Measurements from ENCODE around the gene SV2A.

SV2A gene

DNA sequence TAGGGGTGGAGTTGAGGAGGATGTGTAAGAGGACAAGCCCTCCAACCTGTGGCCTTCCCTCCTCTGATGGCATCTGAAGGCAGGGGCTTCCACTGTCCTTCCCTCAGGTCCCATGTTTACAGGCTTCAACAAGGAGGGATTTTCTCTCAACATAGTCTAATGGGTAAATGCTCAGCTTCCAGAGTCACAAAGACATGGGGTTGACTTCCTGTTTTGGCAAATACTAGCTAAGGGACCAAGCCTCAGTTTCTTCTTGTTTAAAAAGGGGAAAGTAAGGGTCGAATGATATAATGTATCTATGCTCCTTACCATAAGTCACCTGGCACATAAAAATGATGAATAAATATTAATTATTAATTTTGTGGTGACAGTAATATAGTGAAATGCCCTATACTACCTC, 3.1 kb downstream of the SV2A start:
- in situ Hi-C loops (cut with MboI; ENCODE audit: low pct_unique_long_range_greater_than_20kb, low sequenced_read_pairs, unreplicated experiment), result no loop called here
- TF ChIP-seq, protein P1, sequence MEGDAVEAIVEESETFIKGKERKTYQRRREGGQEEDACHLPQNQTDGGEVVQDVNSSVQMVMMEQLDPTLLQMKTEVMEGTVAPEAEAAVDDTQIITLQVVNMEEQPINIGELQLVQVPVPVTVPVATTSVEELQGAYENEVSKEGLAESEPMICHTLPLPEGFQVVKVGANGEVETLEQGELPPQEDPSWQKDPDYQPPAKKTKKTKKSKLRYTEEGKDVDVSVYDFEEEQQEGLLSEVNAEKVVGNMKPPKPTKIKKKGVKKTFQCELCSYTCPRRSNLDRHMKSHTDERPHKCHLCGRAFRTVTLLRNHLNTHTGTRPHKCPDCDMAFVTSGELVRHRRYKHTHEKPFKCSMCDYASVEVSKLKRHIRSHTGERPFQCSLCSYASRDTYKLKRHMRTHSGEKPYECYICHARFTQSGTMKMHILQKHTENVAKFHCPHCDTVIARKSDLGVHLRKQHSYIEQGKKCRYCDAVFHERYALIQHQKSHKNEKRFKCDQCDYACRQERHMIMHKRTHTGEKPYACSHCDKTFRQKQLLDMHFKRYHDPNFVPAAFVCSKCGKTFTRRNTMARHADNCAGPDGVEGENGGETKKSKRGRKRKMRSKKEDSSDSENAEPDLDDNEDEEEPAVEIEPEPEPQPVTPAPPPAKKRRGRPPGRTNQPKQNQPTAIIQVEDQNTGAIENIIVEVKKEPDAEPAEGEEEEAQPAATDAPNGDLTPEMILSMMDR (IDR thresholded peaks at IDR 0.05; ENCODE audit: extremely low read depth, insufficient read depth, missing control alignments), result no peak
- no peak for DNase-seq (ENCODE audit: low spot score)

DNA sequence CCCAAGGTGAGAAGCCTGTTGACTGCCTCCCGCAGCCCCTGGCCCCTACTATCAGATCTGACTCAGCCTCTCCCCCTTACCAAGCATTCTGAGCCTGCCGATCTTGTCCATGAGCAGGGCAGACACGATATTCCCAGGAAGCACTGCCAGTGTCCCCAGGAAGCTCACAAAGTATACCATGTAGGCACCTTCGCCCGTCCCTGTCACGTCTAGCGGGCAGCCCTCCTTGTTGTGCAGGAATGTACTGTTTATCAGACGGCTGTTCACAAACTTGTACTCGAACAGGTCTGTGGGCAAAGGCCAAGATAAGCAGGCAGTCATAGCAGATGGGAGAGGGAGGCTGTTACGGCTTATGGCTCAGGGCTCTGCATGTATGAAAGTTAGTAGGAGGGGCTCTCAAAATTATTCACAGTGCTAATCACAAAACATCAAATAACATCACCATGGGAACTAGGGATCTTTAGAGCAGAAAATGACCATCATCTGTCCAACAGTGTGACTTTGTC, 11.0 kb downstream of the SV2A start:
- TF ChIP-seq, protein P1 (IDR thresholded peaks at IDR 0.05; ENCODE audit: extremely low read depth, insufficient read depth, missing control alignments), result no peak
- in situ Hi-C loops (cut with MboI; ENCODE audit: low pct_unique_long_range_greater_than_20kb, low sequenced_read_pairs, unreplicated experiment), result no loop called here
- DNase-seq (ENCODE audit: low spot score), result no peak

DNA sequence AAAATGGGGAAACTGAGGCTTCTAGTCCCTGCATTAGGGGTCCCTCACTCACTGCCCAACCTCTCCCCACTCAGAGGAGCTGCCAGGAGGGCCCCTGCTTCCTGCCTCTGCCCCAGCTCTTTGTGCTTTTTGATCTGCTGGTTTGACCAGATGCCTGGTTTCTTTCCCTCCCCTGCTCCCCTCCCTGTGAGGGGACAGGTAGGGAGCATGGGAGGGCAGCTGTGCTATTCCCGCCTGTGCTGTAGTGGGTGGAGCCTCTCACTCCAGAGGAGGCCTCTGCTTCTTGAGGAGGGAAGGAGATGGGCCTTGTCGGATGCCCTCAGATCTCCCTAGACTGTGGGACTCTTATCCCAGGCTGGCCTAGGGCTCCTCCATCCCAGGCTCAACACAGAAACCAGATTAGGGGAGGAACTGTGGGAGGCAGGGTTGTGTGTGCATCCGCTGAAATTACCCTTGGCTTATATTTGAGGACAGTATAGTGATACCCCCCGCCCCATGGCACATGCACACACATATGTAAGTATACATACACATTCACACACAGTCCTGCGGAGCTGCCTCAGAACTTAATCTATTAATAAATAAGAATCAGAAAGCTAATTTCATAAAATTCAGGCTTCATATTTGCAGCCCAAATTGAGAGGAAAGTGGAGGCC, 13.7 kb downstream of the SV2A start:
- TF ChIP-seq, protein P1 (IDR thresholded peaks at IDR 0.05; ENCODE audit: extremely low read depth, insufficient read depth, missing control alignments), result no peak
- no peak for DNase-seq (ENCODE audit: low spot score)
- in situ Hi-C loops (cut with MboI; ENCODE audit: low pct_unique_long_range_greater_than_20kb, low sequenced_read_pairs, unreplicated experiment), result no loop called here

DNA sequence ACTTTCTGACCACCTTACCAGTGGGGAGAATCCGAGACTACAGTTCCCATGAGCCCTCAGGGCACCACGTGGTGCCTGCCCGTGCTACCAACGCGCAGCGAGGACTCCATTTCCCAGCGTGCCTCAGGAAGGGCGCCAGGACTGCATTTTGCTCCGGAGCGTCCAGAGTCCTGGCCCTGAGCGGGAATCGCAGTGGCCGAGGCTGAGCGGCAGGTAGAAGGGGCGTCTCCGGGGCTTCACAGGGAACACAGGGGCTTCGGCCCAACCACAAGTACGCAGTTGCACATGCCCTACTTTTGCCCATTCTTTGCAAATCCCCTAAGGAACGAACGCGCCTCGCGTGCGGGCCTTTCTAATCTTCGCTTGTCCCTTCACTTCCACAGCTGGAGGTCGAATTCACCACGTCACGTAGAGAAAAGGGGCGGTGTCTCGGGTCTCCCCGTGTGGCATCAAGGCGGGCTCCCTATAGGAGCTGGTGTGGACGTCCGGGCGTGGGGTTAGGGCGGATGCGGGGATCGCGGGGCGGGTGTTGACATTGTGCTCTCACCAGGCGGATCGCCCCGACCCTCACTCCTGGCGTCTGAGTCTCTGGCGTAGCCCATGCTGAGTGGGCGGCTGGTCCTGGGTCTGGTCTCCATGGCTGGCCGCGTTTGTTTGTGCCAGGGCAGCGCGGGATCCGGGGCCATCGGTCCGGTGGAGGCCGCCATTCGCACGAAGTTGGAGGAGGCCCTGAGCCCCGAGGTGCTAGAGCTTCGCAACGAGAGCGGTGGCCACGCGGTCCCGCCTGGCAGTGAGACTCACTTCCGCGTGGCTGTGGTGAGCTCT, 18.0 kb downstream of the SV2A start, which contains the start of gene BOLA1:
Gene BOLA1 (plus strand): TSS at position 109 of the 825 bp plus-strand sequence. CDS start 492 bp downstream, at position 601.
- TF ChIP-seq, protein P1 (IDR thresholded peaks at IDR 0.05; ENCODE audit: extremely low read depth, insufficient read depth, missing control alignments), result no peak
- DNase-seq (ENCODE audit: low spot score), result peak; percentile 96
- in situ Hi-C loops (cut with MboI; ENCODE audit: low pct_unique_long_range_greater_than_20kb, low sequenced_read_pairs, unreplicated experiment), result no loop called here

DNA sequence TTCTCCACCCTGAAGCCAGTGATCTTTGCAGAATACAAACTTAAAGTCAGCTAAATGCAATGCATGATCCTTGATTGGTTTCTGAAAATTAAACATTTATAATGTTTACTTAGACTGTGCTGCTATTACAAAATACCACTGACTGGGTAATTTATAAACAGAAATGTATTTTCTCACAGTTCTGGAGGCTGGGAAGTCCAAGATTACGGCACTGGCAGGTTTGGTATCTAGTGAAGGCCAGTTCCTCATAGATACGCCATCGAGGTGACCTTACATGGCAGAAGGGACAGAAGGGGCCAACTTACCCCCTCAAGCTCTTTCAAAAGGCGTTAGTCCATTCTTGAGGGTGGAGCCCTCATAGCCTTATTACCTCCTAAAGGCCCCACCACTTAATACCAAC, 21.1 kb downstream of the SV2A start:
- TF ChIP-seq, protein P1 (IDR thresholded peaks at IDR 0.05; ENCODE audit: extremely low read depth, insufficient read depth, missing control alignments), result no peak
- in situ Hi-C loops (cut with MboI; ENCODE audit: low pct_unique_long_range_greater_than_20kb, low sequenced_read_pairs, unreplicated experiment), result no loop called here
- no peak for DNase-seq (ENCODE audit: low spot score)

DNA sequence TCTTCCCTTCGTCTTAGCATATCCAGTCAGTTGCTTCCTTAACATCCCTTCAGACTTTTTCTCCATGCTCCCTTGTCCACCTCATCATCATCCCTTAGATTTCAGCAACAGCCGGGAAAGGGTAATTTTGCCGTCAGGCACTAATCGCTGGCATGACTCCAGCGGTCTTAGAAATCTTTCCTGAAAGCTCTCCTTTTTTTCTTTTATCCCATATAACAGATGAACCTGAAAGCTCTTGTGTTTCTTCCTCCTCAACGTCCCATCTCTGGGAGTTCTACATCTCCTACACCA, 28.7 kb downstream of the SV2A start:
- in situ Hi-C loops (cut with MboI; ENCODE audit: low pct_unique_long_range_greater_than_20kb, low sequenced_read_pairs, unreplicated experiment), result no loop called here
- DNase-seq (ENCODE audit: low spot score), result no peak
- TF ChIP-seq, protein P1 (IDR thresholded peaks at IDR 0.05; ENCODE audit: extremely low read depth, insufficient read depth, missing control alignments), result no peak

Measured in GM13977 (cell line).